IPS DF 4.7 (cell line): ENCODE results near the gene DTWD2.

Experiments used
- DNase-seq: peaks from one replicate; pipeline ENCODE4 v3.0.0-alpha.2; 2013; ENCODE audit warnings: low spot score; ENCODE audit errors: extremely low read depth

Gene DTWD2, protein sequence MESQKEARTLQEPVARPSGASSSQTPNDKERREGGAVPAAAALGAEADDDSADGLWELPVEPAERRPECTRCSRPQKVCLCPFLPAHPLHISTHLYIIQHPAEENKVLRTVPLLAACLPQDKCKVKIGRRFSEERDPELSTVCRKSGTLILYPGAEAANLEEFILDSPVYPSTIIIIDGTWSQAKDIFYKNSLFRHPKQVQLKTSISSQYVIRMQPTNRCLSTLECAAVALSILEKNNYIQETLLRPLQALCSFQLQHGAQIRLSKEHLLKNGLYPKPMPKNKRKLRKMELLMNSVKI

DNA sequence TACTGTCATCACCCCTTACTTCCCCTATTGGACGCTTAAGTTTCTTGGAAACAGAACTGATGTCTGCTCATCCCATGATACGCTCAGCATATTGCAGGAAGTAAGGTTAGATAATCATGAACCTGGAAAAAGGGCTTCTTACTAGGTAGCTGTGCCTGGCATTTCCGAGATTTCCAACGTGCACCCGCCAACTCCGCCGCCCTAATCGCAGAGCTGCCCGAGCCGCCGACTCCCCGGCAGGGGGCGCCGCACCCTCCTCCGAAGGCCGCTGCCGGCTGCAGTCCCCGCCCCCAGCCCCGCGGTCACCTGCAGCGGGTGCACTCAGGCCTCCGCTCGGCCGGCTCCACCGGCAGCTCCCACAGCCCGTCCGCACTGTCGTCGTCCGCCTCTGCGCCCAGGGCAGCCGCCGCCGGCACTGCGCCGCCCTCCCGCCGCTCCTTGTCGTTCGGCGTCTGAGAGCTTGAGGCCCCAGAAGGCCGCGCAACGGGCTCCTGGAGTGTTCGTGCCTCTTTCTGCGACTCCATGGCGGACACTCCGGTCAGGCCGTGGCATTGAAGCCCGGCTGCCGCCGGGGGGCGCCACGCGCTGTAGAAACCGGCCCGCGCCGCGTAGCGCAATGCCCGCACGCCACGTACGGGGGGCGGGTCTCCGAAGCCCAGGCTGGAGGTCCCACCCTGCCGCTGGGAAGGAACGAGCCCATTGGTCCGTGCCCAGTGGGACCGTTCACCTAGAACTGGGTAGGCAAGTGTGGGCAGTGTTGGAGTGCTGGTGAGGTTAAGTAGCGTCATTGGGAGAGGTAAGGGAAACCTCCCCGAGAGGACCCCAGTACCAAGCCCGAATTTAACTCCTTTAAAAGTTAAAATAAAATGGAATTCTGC, at the start of gene DTWD2:
Gene DTWD2, minus strand, starts transcription at position 560 of the 878 bp plus-strand sequence. Its CDS starts 36 bp downstream, at position 524.
- peak; percentile 91 for DNase-seq

GRCh38 chr5:119037496-119038215, 49.3 kb upstream of the DTWD2 start:
- DNase-seq: no peak

GRCh38 chr5:119036101-119036762, 47.9 kb upstream of the DTWD2 start:
- DNase-seq: no peak

GRCh38 chr5:119033135-119033534, 44.8 kb upstream of the DTWD2 start:
- no peak for DNase-seq

GRCh38 chr5:119032656-119033055, 44.3 kb upstream of the DTWD2 start:
- DNase-seq: no peak

DNA sequence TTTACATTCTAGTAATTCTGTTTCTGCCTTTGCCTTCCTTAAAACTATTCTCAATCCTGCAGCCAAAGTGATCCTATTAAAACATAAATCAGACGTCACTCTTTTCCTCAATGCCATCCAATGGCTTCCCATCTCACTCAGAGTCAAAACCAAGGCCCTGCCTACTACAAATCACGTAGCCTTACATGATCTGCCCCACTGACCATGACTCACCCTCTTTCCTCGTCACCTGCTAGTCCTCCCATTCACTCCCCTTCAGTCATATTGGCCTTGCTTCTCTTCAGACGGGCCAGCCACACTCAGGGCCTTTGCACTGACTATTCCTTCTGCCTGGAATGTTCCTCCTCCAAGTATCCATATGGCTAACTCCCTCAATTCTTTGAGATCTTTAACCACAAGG, 43.6 kb upstream of the DTWD2 start:
- DNase-seq: no peak

DNA sequence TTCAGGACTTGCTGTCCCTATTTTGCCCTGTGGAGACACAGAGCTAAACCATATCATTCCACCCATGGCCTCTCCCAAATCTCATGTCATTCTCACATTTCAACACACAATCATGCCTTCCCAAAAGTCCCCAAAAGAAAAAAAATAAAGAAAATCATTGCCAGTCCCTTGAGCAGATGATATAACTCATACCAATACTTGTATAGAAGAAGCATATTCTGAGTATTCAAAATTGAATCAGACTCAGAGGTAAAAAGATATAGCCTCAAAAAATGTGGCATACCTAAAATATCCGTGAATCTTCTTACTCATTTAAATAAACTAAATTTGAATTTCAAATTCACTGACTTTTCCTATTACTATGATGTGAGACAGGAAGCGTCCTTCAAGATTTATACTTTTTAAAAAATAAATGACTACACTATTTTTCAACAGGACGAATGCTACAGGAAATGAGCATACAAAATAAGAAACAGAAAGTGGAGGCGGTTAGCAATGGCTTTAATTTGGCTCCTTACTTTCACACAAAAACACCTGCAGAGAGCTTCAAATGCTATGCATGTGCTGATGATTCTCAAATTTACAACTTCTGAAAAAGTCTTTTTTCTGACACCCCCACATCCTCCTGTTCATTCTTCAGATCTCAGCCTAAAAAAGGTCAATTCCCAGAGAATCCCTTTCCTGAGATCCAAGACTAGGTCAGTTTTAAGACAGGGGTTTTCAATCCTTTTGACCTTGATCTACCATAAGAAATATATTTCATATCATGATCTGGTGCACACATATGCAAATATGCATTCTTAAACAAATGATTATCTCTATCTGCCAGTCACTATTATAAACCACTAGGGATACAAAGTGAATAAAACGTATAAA, 42.9 kb upstream of the DTWD2 start:
- DNase-seq: no peak

DNA sequence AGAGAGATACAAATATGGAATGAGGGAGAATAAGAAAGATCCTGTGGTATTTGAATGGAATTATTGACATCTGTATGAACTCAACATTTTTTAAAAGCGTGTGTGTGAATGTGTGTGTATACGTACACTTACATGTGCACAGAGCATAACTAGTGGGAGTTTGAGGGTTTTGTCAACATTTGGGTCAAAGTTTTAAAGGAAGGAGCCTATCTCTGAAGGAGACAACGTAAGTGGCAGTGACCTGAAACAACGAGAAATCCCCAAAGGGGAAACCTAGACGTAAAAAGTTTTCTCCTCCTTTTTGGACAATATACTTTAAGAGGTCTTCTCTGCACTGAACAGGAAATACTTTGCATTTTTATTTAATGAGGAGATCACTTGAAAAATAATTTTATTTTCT, 40.2 kb upstream of the DTWD2 start:
- DNase-seq: no peak

DNA sequence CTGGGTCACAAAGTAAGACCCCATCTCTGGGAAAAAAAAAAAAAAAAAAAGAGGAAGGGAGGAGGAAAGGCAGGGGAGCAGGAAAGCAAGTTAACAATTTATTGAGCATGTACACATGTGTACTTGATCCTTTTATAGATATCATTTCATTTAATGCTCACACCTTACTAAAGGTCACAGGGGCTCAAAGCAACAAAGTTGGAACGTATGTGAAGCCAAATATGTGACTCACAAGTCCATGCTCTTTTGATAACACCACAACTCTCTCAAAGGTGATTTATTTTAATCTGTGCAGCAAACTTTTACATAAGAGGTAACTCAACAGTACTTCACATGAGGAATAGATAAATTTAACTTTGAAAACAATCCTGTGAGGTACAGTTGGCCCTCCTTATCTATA, 34.4 kb upstream of the DTWD2 start:
- no peak for DNase-seq

GRCh38 chr5:119022017-119022745, 33.8 kb upstream of the DTWD2 start:
- no peak for DNase-seq

GRCh38 chr5:119021149-119021732, 32.9 kb upstream of the DTWD2 start:
- no peak for DNase-seq

GRCh38 chr5:119019949-119020348, 31.6 kb upstream of the DTWD2 start:
- no peak for DNase-seq

GRCh38 chr5:119019501-119019900, 31.2 kb upstream of the DTWD2 start:
- no peak for DNase-seq

DNA sequence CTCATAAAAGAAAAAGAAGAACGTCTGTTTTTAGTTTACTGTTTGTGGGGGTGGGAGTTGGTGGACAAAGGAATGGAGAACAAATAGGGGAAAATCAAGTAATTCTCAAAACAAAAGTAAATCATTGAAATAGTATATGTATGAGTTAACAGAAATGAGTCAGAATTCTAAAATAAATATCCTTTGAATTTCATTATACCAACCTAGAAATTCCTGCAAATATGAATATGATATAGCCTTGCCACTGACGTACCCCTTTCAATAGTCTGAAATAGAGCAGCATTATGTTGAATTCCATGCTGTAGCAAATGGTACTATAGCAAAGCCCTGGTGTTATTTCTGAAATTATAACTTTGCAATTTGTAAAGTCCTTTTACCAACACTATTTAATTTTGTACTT, 29.6 kb upstream of the DTWD2 start:
- no peak for DNase-seq

- DNase-seq: no peak
These were observed 27.9 kb upstream of the DTWD2 start for GRCh38 chr5:119016125-119016774.

GRCh38 chr5:119011186-119011585, 22.8 kb upstream of the DTWD2 start:
- DNase-seq: no peak

DNA sequence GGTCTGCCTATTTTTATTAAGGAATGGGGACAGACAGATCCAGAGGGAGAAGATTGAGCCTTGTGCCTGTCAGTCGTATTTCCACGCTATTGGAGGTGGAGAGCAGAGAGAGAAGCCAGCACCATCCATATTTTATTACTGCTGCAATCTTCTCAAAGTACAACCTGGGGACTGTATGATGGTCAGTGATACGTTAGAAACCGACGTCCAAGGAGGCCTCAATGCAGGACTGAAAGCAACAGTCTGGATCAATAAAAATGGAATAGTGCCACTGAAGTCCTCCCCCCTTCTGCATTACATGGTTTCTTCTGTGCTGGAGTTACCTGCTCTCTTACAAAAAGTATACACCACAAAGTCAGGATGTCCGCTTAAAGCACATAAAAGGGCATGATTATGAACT, 21.9 kb upstream of the DTWD2 start:
- no peak for DNase-seq

DNA sequence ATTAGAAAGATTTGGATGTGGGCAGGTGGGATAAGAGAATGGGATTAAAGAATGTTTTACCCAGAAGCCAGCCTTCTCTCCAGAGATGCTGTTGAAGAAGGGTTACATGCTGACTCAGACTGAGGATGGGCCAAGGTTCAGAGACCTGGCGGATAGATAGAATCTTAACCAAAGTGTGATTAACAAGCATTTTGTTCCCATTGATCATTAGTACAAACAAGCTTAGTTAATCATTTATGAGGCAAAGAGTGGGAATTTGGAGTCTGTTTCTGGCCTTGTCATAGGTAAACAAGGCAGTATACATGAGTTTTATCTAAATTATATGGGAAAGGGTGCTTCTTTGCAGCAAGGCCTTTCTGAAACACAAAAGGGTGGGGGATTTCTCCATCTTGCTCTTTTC, 20.8 kb upstream of the DTWD2 start:
- DNase-seq: no peak

DNA sequence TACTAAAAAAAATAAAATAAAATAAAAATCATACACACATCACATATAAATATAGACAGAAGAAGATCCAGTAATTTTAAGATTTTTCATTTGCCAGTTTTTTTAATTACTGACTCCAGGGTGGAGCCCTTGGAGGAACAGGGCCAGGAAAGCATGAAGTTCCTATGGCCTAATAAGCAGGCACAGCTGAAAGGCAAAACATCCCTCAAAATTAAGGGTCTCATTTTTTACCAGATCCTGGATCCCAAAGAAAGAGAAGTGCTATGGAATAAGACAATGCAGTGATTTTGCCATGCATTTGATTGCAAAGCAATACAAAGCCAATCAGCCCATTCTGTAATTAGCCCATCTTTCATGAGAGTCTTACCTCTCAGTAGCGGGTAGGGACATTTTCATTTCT, 11.3 kb upstream of the DTWD2 start:
- DNase-seq: no peak
